ENCODE results near the gene KSR2. TPM values are rescaled to one million over a fixed set of nuclear protein-coding genes. Genes with fewer than 3 reads are reported as not detected.

Gene KSR2
- total RNA-seq, 2 donors from 2014 or later, result 0.07 to 0.08 TPM

DNA sequence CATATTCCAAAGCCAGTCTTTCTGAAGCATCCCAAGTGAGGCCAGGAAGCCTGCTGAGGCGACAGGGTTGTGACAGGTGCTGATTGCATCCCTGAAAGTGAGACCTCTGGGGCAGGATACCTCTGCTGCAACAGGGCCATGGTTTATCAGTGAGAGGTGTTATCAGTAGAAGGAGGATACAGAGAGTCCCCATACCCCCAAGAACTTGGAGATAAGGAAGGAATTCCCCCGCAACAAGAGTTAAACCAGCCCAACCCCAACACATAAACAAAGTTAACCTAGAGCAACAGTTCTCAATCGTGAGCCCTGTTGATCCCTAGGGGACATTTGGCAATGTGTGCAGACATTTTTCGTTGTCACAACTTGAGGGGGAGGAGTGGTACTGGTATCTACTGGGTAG lies 374.3 kb downstream of the KSR2 start:
- TF ChIP-seq, protein P1, sequence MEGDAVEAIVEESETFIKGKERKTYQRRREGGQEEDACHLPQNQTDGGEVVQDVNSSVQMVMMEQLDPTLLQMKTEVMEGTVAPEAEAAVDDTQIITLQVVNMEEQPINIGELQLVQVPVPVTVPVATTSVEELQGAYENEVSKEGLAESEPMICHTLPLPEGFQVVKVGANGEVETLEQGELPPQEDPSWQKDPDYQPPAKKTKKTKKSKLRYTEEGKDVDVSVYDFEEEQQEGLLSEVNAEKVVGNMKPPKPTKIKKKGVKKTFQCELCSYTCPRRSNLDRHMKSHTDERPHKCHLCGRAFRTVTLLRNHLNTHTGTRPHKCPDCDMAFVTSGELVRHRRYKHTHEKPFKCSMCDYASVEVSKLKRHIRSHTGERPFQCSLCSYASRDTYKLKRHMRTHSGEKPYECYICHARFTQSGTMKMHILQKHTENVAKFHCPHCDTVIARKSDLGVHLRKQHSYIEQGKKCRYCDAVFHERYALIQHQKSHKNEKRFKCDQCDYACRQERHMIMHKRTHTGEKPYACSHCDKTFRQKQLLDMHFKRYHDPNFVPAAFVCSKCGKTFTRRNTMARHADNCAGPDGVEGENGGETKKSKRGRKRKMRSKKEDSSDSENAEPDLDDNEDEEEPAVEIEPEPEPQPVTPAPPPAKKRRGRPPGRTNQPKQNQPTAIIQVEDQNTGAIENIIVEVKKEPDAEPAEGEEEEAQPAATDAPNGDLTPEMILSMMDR (IDR thresholded peaks at IDR 0.05), result no peak
- Histone ChIP-seq H3K36me3 (no peaks in the 10 kb centered on the region), H3K27ac (no peak overlapping the region), H3K4me1 (no peaks in the 10 kb centered on the region), H3K9me3 (peaks cover 0 to 12% of the 10 kb centered on the region in 2 donors), H3K27me3 (no peaks in the 10 kb centered on the region), H3K4me3 (no peak overlapping the region)
- DNase-seq (ENCODE audit: low spot score), result no peak

DNA sequence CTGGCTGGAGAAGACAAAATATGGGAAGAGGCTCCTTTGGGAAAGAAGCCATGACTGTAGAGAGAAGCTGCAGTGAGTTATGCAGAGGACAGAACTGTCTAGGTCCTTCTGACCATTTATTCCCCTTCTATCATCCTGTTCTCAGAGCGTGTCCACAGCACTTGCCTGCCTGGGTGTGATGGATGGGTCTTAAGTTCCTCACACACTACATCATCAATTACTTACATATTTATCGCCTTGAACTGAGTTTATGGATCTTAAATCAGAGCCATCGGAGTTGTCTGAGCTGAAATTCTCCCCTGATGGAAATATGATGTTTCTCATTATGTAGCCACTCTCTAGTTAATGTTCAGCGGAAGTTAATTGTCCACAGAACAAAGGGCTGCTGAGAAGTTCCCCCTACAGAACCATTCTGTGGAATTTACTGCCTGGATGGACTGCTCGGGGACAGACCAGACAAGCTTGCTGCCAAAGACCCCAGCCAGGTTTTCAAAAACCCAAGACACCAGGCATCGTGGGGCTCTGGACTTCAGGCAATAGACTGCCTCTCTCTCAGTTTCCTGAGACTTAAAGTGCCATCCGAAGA lies 374.9 kb downstream of the KSR2 start:
- no peaks in the 10 kb centered on the region for H3K4me1 ChIP-seq
- TF ChIP-seq, protein P1 (IDR thresholded peaks at IDR 0.05), result no peak
- peaks cover 0 to 12% of the 10 kb centered on the region in 2 donors for H3K9me3 ChIP-seq
- H3K4me3 ChIP-seq, result no peak overlapping the region
- H3K36me3 ChIP-seq, result no peaks in the 10 kb centered on the region
- no peak for DNase-seq (ENCODE audit: low spot score)
- H3K27ac ChIP-seq, result no peak overlapping the region
- no peaks in the 10 kb centered on the region for H3K27me3 ChIP-seq

DNA sequence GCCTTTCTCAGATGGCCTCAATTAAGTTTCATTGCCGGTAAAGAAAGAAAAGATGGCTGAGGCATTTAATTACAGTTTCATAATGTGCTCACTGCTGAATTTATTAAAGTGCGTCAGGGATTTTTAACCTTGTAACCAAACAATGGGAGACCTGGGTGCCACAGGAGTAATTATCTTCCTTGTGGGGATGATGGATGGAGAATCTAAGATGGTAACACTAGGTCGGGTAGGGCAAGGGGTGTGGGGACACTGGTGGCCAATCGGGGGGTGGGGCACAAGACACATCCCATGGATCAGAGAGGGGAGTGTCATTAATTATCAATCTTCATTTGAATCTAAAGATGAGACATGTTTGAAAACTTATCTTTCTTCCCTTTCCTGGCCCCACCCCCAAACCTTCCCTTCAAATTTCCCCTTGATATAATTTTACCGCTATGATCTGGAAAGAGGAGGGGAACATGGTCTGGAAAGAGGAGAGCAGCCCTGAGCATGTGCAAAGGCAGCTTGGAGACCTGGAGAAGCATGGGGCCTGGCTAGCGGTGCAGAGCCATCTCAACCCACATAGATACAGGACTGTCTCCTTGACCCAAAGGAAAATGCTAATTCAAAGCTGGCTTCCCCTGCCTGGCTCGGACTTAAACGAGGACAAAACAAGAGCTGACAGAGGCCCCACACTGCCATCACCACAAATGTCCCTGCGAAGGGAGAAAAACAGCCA lies 376.0 kb downstream of the KSR2 start:
- no peaks in the 10 kb centered on the region for H3K4me1 ChIP-seq
- no peak for DNase-seq (ENCODE audit: low spot score)
- TF ChIP-seq, protein P1 (IDR thresholded peaks at IDR 0.05), result no peak
- H3K4me3 ChIP-seq, result no peak overlapping the region
- peaks cover 0 to 12% of the 10 kb centered on the region in 2 donors for H3K9me3 ChIP-seq
- H3K36me3 ChIP-seq, result no peaks in the 10 kb centered on the region
- H3K27me3 ChIP-seq, result no peaks in the 10 kb centered on the region
- H3K27ac ChIP-seq, result no peak overlapping the region

DNA sequence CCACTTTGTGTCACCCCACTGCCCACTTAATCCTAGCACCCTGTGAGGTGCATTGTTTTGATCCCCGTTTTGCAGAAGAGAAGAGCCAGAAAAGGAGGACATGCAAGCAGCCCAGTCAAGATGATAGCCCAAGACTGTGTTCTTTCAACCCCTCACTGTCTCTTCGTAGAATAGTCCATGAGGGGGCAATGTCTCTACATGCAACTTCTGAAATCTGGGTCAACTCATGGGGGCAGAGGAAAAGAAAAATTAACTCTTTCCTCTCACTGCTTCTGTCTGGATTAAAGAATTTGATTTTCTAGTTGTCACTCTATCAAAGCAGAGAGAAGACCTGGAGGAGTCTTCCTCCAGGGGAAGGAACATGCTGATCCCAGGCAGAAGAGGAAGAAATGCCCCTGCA lies 377.8 kb downstream of the KSR2 start:
- Histone ChIP-seq H3K9me3 (peaks cover 0 to 12% of the 10 kb centered on the region in 2 donors), H3K36me3 (no peaks in the 10 kb centered on the region), H3K4me1 (no peaks in the 10 kb centered on the region), H3K27me3 (no peaks in the 10 kb centered on the region), H3K4me3 (no peak overlapping the region), H3K27ac (no peak overlapping the region)
- TF ChIP-seq, protein P1 (IDR thresholded peaks at IDR 0.05), result no peak
- no peak for DNase-seq (ENCODE audit: low spot score)

DNA sequence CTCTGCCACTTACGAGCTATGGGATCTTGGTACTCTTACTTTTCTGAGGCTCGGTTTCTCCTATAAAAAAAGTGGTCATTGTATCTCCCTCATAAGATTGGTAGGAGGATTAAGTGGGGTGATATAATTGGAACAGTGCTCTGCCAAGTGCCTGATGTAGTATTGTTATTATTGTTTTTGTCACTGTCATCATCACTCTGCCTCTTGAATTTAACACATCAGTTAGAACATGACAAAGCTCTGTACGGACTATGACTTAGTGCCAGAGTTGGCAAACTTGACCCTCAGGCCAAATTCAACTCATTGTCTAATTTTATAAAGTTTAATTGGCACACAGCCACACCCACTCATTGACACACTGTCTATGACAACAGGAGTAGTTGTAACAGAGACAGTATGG lies 378.4 kb downstream of the KSR2 start:
- DNase-seq (ENCODE audit: low spot score), result no peak
- H3K36me3 ChIP-seq, result no peaks in the 10 kb centered on the region
- H3K4me1 ChIP-seq, result no peaks in the 10 kb centered on the region
- TF ChIP-seq, protein P1 (IDR thresholded peaks at IDR 0.05), result no peak
- H3K27ac ChIP-seq, result no peak overlapping the region
- no peak overlapping the region for H3K4me3 ChIP-seq
- no peaks in the 10 kb centered on the region for H3K27me3 ChIP-seq
- H3K9me3 ChIP-seq, result peaks cover 0 to 12% of the 10 kb centered on the region in 2 donors

Measured in right atrium auricular region (tissue), 2 donors.